Mesendoderm (in vitro differentiated cells): ENCODE data around the gene CSRNP3.

Source experiments
- DNase-seq: peaks from one replicate; pipeline ENCODE4 v3.0.0; 2013
- H2AK5ac ChIP-seq: 2 replicates; pipeline ENCODE4 v1.6.1; 2013; ENCODE audit warnings: low read length, inconsistent platforms
- H2BK120ac ChIP-seq: 2 replicates; pipeline ENCODE4 v1.6.1; 2013; ENCODE audit warnings: low read depth, mild to moderate bottlenecking, low read length, moderate library complexity, mixed read lengths
- H2BK15ac ChIP-seq: replicated peaks from 2 replicates; pipeline ENCODE4 v1.6.1; 2013; ENCODE audit warnings: low read depth, mild to moderate bottlenecking, moderate library complexity
- H2BK5ac ChIP-seq: 2 replicates; pipeline ENCODE4 v1.6.1; 2013; ENCODE audit warnings: low read length, inconsistent platforms
- H3K18ac ChIP-seq: 2 replicates; pipeline ENCODE4 v1.6.1; 2013; ENCODE audit warnings: mild to moderate bottlenecking, low read length, mixed read lengths
- H3K23ac ChIP-seq: one replicate; pipeline ENCODE4 v1.6.1; 2013; ENCODE audit warnings: low read length
- H3K27ac ChIP-seq: 2 replicates; pipeline ENCODE4 v1.5.1; 2013; ENCODE audit warnings: low read depth, mild to moderate bottlenecking, inconsistent platforms, low read length, moderate library complexity
- H3K27me3 ChIP-seq: 2 replicates; pipeline ENCODE4 v1.6.1; 2013; ENCODE audit warnings: low read length, control low read depth, mild to moderate bottlenecking, inconsistent platforms; ENCODE audit not compliant: insufficient read depth, poor library complexity
- H3K36me3 ChIP-seq: 2 replicates; pipeline ENCODE4 v1.6.1; 2013; ENCODE audit warnings: low read length, inconsistent platforms; ENCODE audit not compliant: control insufficient read depth, insufficient read depth
- H3K4ac ChIP-seq: one replicate; pipeline ENCODE4 v1.6.1; 2013; ENCODE audit warnings: low read depth, mild to moderate bottlenecking, low read length, moderate library complexity
- H3K4me1 ChIP-seq: 2 replicates; pipeline ENCODE4 v1.6.1; 2013; ENCODE audit warnings: low read depth, low read length, inconsistent platforms; ENCODE audit not compliant: control insufficient read depth
- H3K4me2 ChIP-seq: 2 replicates; pipeline ENCODE4 v1.6.1; 2013; ENCODE audit warnings: low read length
- H3K4me3 ChIP-seq: 2 replicates; pipeline ENCODE4 v1.5.1; 2013; ENCODE audit warnings: mild to moderate bottlenecking, low read length
- H3K56ac ChIP-seq: one replicate; pipeline ENCODE4 v1.6.1; 2013; ENCODE audit warnings: low read length
- H3K79me1 ChIP-seq: 2 replicates; pipeline ENCODE4 v1.6.1; 2013; ENCODE audit warnings: low read length, inconsistent platforms
- H3K79me2 ChIP-seq: 2 replicates; pipeline ENCODE4 v1.6.1; 2013; ENCODE audit warnings: mild to moderate bottlenecking, low read length; ENCODE audit not compliant: control insufficient read depth, insufficient read depth
- H3K9ac ChIP-seq: 2 replicates; pipeline ENCODE4 v1.6.1; 2013; ENCODE audit warnings: low read length, inconsistent platforms
- H4K5ac ChIP-seq: one replicate; pipeline ENCODE4 v1.6.1; 2013; ENCODE audit warnings: low read length
- H4K8ac ChIP-seq: one replicate; pipeline ENCODE4 v1.6.1; 2013; ENCODE audit warnings: low read depth, mild to moderate bottlenecking, control low read depth, low read length, moderate library complexity
- WGBS: extraction: QIAGEN DNeasy Blood & Tissue Kit; methylation state at CpG from one replicate; pipeline ENCODE4 v1.1.7; 2013; ENCODE audit warnings: low lambda C conversion rate, missing lambda C conversion rate; ENCODE audit not compliant: insufficient coverage; ENCODE audit errors: extremely low coverage; 5-methylcytosine and 5-hydroxymethylcytosine counted together

CSRNP3 gene

GRCh38 chr2:165472922-165473321, 3.4 kb downstream of the CSRNP3 start:
- Histone ChIP-seq H2BK120ac (no peak overlapping the region), H3K23ac (no peak overlapping the region), H3K79me1 (peaks cover 1% of the 10 kb centered on the region), H4K8ac (no peak overlapping the region), H4K5ac (no peak overlapping the region), H3K4me1 (no peaks in the 10 kb centered on the region), H3K27ac (no peak overlapping the region), H3K4ac (no peak overlapping the region), H3K4me3 (no peak overlapping the region), H3K79me2 (no peaks in the 10 kb centered on the region), H2BK15ac (no peak overlapping the region), H3K36me3 (no peaks in the 10 kb centered on the region), H2AK5ac (no peak overlapping the region), H3K9ac (no peak overlapping the region), H3K56ac (no peak overlapping the region), H3K18ac (no peak overlapping the region), H3K27me3 (no peaks in the 10 kb centered on the region), H3K4me2 (no peak overlapping the region), H2BK5ac (no peak overlapping the region)
- DNase-seq, result no peak
- WGBS, result 100% methylated on average over 1 of the region's 3 CpGs

GRCh38 chr2:165474619-165475276, 5.2 kb downstream of the CSRNP3 start:
- Histone ChIP-seq H3K23ac (no peak overlapping the region), H3K36me3 (no peaks in the 10 kb centered on the region), H3K4me3 (no peak overlapping the region), H3K4me1 (no peaks in the 10 kb centered on the region), H3K56ac (no peak overlapping the region), H2BK120ac (no peak overlapping the region), H2AK5ac (no peak overlapping the region), H3K18ac (no peak overlapping the region), H3K4ac (no peak overlapping the region), H2BK15ac (no peak overlapping the region), H3K27me3 (no peaks in the 10 kb centered on the region), H3K79me1 (peaks cover 1% of the 10 kb centered on the region), H4K8ac (no peak overlapping the region), H3K9ac (no peak overlapping the region), H3K79me2 (no peaks in the 10 kb centered on the region), H2BK5ac (no peak overlapping the region), H3K4me2 (no peak overlapping the region), H4K5ac (no peak overlapping the region), H3K27ac (no peak overlapping the region)
- DNase-seq, result no peak
- no CpG with 5 or more reads among the region's 3 CpGs for WGBS

GRCh38 chr2:165475277-165476004, 5.9 kb downstream of the CSRNP3 start:
- H3K27me3 ChIP-seq, result no peaks in the 10 kb centered on the region
- no peak overlapping the region for H3K4me2 ChIP-seq
- WGBS, result no CpG with 5 or more reads among the region's 6 CpGs
- H3K9ac ChIP-seq, result no peak overlapping the region
- H2BK120ac ChIP-seq, result no peak overlapping the region
- H3K27ac ChIP-seq, result no peak overlapping the region
- no peak overlapping the region for H4K8ac ChIP-seq
- H2BK15ac ChIP-seq, result no peak overlapping the region
- no peak overlapping the region for H4K5ac ChIP-seq
- H3K36me3 ChIP-seq, result no peaks in the 10 kb centered on the region
- H3K4me3 ChIP-seq, result no peak overlapping the region
- no peak overlapping the region for H3K23ac ChIP-seq
- no peaks in the 10 kb centered on the region for H3K4me1 ChIP-seq
- DNase-seq, result no peak
- no peak overlapping the region for H3K56ac ChIP-seq
- no peaks in the 10 kb centered on the region for H3K79me2 ChIP-seq
- H2AK5ac ChIP-seq, result no peak overlapping the region
- H2BK5ac ChIP-seq, result no peak overlapping the region
- no peak overlapping the region for H3K4ac ChIP-seq
- peaks cover 1% of the 10 kb centered on the region for H3K79me1 ChIP-seq
- no peak overlapping the region for H3K18ac ChIP-seq

- Histone ChIP-seq H3K18ac (no peak overlapping the region), H3K4me3 (no peak overlapping the region), H2AK5ac (no peak overlapping the region), H3K56ac (no peak overlapping the region), H3K79me1 (peaks cover 1% of the 10 kb centered on the region), H4K5ac (no peak overlapping the region), H3K79me2 (no peaks in the 10 kb centered on the region), H3K4me2 (no peak overlapping the region), H3K27ac (no peak overlapping the region), H2BK5ac (no peak overlapping the region), H2BK120ac (no peak overlapping the region), H3K4me1 (no peaks in the 10 kb centered on the region), H4K8ac (no peak overlapping the region), H3K23ac (no peak overlapping the region), H3K4ac (no peak overlapping the region), H2BK15ac (no peak overlapping the region), H3K9ac (no peak overlapping the region), H3K27me3 (no peaks in the 10 kb centered on the region), H3K36me3 (no peaks in the 10 kb centered on the region)
- DNase-seq, result no peak
- no CpG with 5 or more reads among the region's 4 CpGs for WGBS
Measured at GRCh38 chr2:165479856-165480255, 10.4 kb downstream of the CSRNP3 start.

GRCh38 chr2:165494573-165494972, 25.1 kb downstream of the CSRNP3 start:
- no peak overlapping the region for H3K4me2 ChIP-seq
- no peak for DNase-seq
- no peak overlapping the region for H2AK5ac ChIP-seq
- H3K18ac ChIP-seq, result no peak overlapping the region
- H2BK15ac ChIP-seq, result no peak overlapping the region
- peaks cover 7% of the 10 kb centered on the region for H3K4me1 ChIP-seq
- H3K23ac ChIP-seq, result no peak overlapping the region
- no CpG with 5 or more reads among the region's 4 CpGs for WGBS
- no peak overlapping the region for H4K5ac ChIP-seq
- H3K27ac ChIP-seq, result no peak overlapping the region
- H3K27me3 ChIP-seq, result no peaks in the 10 kb centered on the region
- no peaks in the 10 kb centered on the region for H3K79me2 ChIP-seq
- H2BK5ac ChIP-seq, result no peak overlapping the region
- H4K8ac ChIP-seq, result no peak overlapping the region
- no peak overlapping the region for H3K4ac ChIP-seq
- no peak overlapping the region for H3K56ac ChIP-seq
- no peaks in the 10 kb centered on the region for H3K36me3 ChIP-seq
- H3K9ac ChIP-seq, result no peak overlapping the region
- H2BK120ac ChIP-seq, result no peak overlapping the region
- no peaks in the 10 kb centered on the region for H3K79me1 ChIP-seq
- no peak overlapping the region for H3K4me3 ChIP-seq
